Measurements from ENCODE around the gene NID2.

Gene NID2

DNA sequence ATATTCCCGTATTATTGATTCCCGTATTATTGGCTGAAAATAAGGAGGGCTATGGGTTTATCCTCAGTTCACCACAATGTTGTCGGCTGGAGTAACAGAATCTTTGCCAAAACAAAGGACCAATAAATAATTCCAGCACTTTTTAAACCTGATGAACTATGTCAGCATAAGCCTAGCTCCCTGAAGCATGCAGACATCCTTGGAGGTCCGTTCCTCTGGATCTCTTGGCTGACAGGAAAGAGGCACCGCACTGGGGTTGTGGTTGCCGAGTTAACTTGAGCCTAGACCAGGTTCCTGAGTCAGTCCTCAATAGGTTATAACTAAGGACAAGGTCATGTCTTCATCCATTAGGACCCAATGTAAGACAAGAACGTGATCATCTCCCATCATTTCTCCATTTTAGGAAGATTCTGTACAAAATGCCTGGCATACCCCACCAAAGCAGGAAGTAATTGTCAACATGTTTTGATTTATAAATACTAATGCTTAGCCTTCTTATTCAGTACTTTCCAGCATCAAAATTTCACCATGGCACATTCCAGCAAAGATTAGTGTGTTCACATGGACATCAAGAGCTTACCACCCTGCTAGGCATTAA lies 36.6 kb downstream of the NID2 start:
- no peaks in the 10 kb centered on the region for H3F3A ChIP-seq (ENCODE audit: control insufficient read depth, insufficient read depth)
- H3K4me2 ChIP-seq (ENCODE audit: low read length) = no peak overlapping the region
- no peaks in the 10 kb centered on the region for H3K4me1 ChIP-seq (ENCODE audit: control insufficient read depth, low read length)
- H3K27me3 ChIP-seq (ENCODE audit: control insufficient read depth, low read length) = no peaks in the 10 kb centered on the region; the same call in 1 of the 2 replicates
- no peak overlapping the region for H3K4me3 ChIP-seq (ENCODE audit: low read length)
- no peaks in the 10 kb centered on the region for H3K36me3 ChIP-seq (ENCODE audit: control insufficient read depth, low read length)
- no peak for TF ChIP-seq EZH2phosphoT487 (IDR thresholded peaks at IDR 0.05; ENCODE audit: borderline replicate concordance, low read length)
- TF ChIP-seq, protein P1, sequence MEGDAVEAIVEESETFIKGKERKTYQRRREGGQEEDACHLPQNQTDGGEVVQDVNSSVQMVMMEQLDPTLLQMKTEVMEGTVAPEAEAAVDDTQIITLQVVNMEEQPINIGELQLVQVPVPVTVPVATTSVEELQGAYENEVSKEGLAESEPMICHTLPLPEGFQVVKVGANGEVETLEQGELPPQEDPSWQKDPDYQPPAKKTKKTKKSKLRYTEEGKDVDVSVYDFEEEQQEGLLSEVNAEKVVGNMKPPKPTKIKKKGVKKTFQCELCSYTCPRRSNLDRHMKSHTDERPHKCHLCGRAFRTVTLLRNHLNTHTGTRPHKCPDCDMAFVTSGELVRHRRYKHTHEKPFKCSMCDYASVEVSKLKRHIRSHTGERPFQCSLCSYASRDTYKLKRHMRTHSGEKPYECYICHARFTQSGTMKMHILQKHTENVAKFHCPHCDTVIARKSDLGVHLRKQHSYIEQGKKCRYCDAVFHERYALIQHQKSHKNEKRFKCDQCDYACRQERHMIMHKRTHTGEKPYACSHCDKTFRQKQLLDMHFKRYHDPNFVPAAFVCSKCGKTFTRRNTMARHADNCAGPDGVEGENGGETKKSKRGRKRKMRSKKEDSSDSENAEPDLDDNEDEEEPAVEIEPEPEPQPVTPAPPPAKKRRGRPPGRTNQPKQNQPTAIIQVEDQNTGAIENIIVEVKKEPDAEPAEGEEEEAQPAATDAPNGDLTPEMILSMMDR (IDR thresholded peaks at IDR 0.05; ENCODE audit: low read depth, low read length, poor library complexity, severe bottlenecking) = no peak
- no peaks in the 10 kb centered on the region for H3K79me2 ChIP-seq (ENCODE audit: control insufficient read depth, low read length)
- no peak overlapping the region for H3K27ac ChIP-seq (ENCODE audit: low read depth, low read length)
- H3K9me2 ChIP-seq (replicated peaks; ENCODE audit: control insufficient read depth, low read length) = no peaks in the 10 kb centered on the region
- H4K20me1 ChIP-seq (ENCODE audit: control insufficient read depth, insufficient read depth, low read depth, low read length) = no peaks in the 10 kb centered on the region
- no peaks in the 10 kb centered on the region; the same call in 1 of the 2 replicates for H3K9me3 ChIP-seq (ENCODE audit: control insufficient read depth, insufficient read depth, low read length)

DNA sequence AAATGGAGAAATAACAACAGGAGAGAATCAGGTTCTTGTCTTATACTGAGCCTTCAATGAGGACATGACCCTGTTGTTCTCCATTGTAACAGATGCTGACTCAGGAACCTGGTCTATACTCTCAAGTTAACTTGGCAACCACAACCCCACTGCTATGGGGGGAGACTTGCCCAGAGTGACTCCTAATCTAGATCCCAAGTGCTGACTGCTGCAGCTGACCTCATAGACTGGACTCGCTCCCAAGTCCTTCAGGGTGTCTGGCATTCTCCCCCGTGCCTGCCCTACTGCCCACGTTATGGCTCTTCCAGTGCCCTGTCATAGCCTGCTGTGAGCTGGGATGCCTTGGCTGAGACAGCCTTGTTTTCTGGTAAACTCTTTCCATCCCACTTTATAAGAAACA lies 37.1 kb downstream of the NID2 start:
- no peak overlapping the region for H3K27ac ChIP-seq (ENCODE audit: low read depth, low read length)
- H3K9me2 ChIP-seq (replicated peaks; ENCODE audit: control insufficient read depth, low read length) = no peaks in the 10 kb centered on the region

DNA sequence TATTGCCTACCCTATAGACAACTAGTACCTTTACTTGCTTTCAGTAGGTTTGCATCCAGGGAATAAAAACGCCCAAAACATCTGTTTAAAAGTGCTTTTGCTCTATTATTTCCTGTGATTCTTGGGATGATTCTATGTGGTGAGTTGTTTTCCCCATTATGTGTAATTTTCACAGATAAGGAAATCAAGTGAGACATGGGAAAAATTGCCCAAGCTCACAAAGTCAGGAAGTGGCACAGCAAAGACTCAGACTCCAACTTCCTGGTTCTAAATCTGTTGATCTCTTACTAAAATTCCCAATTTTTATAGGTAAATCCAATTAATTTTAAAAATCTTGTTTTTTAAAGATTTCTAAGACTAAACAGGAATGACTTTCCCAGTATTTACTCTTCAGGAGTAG lies 39.0 kb downstream of the NID2 start:
- H3K4me1 ChIP-seq (ENCODE audit: control insufficient read depth, low read length) = no peaks in the 10 kb centered on the region
- no peaks in the 10 kb centered on the region; the same call in 1 of the 2 replicates for H3K27me3 ChIP-seq (ENCODE audit: control insufficient read depth, low read length)
- no peaks in the 10 kb centered on the region for H3K9me2 ChIP-seq (replicated peaks; ENCODE audit: control insufficient read depth, low read length)
- no peaks in the 10 kb centered on the region; the same call in 1 of the 2 replicates for H3K9me3 ChIP-seq (ENCODE audit: control insufficient read depth, insufficient read depth, low read length)
- H3K36me3 ChIP-seq (ENCODE audit: control insufficient read depth, low read length) = no peaks in the 10 kb centered on the region
- H4K20me1 ChIP-seq (ENCODE audit: control insufficient read depth, insufficient read depth, low read depth, low read length) = no peaks in the 10 kb centered on the region
- no peak overlapping the region for H3K27ac ChIP-seq (ENCODE audit: low read depth, low read length)
- no peaks in the 10 kb centered on the region for H3F3A ChIP-seq (ENCODE audit: control insufficient read depth, insufficient read depth)
- no peak overlapping the region for H3K4me3 ChIP-seq (ENCODE audit: low read length)
- H3K4me2 ChIP-seq (ENCODE audit: low read length) = no peak overlapping the region
- H3K79me2 ChIP-seq (ENCODE audit: control insufficient read depth, low read length) = no peaks in the 10 kb centered on the region
- TF ChIP-seq, protein P1 (IDR thresholded peaks at IDR 0.05; ENCODE audit: low read depth, low read length, poor library complexity, severe bottlenecking) = no peak
- no peak for TF ChIP-seq EZH2phosphoT487 (IDR thresholded peaks at IDR 0.05; ENCODE audit: borderline replicate concordance, low read length)

More for the DNA sequence above, 37.1 kb downstream of the NID2 start:
- H3K36me3 ChIP-seq (ENCODE audit: control insufficient read depth, low read length) = no peaks in the 10 kb centered on the region
- no peaks in the 10 kb centered on the region for H4K20me1 ChIP-seq (ENCODE audit: control insufficient read depth, insufficient read depth, low read depth, low read length)
- H3F3A ChIP-seq (ENCODE audit: control insufficient read depth, insufficient read depth) = no peaks in the 10 kb centered on the region
- H3K79me2 ChIP-seq (ENCODE audit: control insufficient read depth, low read length) = no peaks in the 10 kb centered on the region
- no peak overlapping the region for H3K4me2 ChIP-seq (ENCODE audit: low read length)
- no peaks in the 10 kb centered on the region for H3K4me1 ChIP-seq (ENCODE audit: control insufficient read depth, low read length)
- H3K9me3 ChIP-seq (ENCODE audit: control insufficient read depth, insufficient read depth, low read length) = no peaks in the 10 kb centered on the region; the same call in 1 of the 2 replicates
- H3K4me3 ChIP-seq (ENCODE audit: low read length) = no peak overlapping the region
- H3K27me3 ChIP-seq (ENCODE audit: control insufficient read depth, low read length) = no peaks in the 10 kb centered on the region; the same call in 1 of the 2 replicates
- TF ChIP-seq, protein P1 (IDR thresholded peaks at IDR 0.05; ENCODE audit: low read depth, low read length, poor library complexity, severe bottlenecking) = no peak
- no peak for TF ChIP-seq EZH2phosphoT487 (IDR thresholded peaks at IDR 0.05; ENCODE audit: borderline replicate concordance, low read length)

All from DOHH2 (cell line).